GM23338 (cell line): ENCODE measurements around the gene TPSB2. TPM values are rescaled to one million over a fixed set of nuclear protein-coding genes. Genes with fewer than 3 reads are reported as not detected.

Experiments
- ATAC-seq: fragments of 200-7000 bp; cut with Tn5 transposase; 3 replicates; pipeline ENCODE4 v1.9.1; 2020
- DNase-seq: peaks from one replicate; pipeline ENCODE4 v3.0.0-alpha.2; 2015; ENCODE audit warnings: low spot score
- H2AFZ ChIP-seq: fragments of 200-600 bp; sonication (generic); 2 replicates; pipeline ENCODE4 v1.8.0; 2016; ENCODE audit warnings: antibody characterized with exemption, mild to moderate bottlenecking, moderate library complexity
- H3F3A ChIP-seq: fragments of 200-600 bp; sonication (generic); replicated peaks from 2 replicates; pipeline ENCODE4 v1.8.0; 2017; ENCODE audit warnings: antibody characterized with exemption, mixed run types, low read depth
- H3K27ac ChIP-seq: fragments of 200-600 bp; sonication (generic); 2 replicates; pipeline ENCODE4 v1.6.1; 2016; ENCODE audit warnings: low read depth
- H3K27me3 ChIP-seq: fragments of 200-600 bp; sonication (generic); 2 replicates; pipeline ENCODE4 v1.8.0; 2016; ENCODE audit warnings: mild to moderate bottlenecking, mixed run types, moderate library complexity; ENCODE audit not compliant: insufficient read depth
- H3K36me3 ChIP-seq: fragments of 200-600 bp; sonication (generic); 2 replicates; pipeline ENCODE4 v1.8.0; 2016; ENCODE audit warnings: mild to moderate bottlenecking; ENCODE audit not compliant: insufficient read depth
- H3K4me1 ChIP-seq: fragments of 200-600 bp; sonication (generic); 2 replicates; pipeline ENCODE4 v1.8.0; 2016; ENCODE audit warnings: mild to moderate bottlenecking, moderate library complexity; ENCODE audit not compliant: insufficient read depth
- H3K4me2 ChIP-seq: fragments of 200-600 bp; sonication (generic); 2 replicates; pipeline ENCODE4 v1.7.1; 2017; ENCODE audit warnings: mixed run types
- H3K4me3 ChIP-seq: fragments of 200-600 bp; sonication (generic); 2 replicates; pipeline ENCODE4 v1.6.1; 2016; ENCODE audit warnings: mixed run types
- H3K79me2 ChIP-seq: fragments of 200-600 bp; sonication (generic); replicated peaks from 2 replicates; pipeline ENCODE4 v1.8.0; 2017; ENCODE audit warnings: mild to moderate bottlenecking; ENCODE audit not compliant: insufficient read depth
- H3K9me2 ChIP-seq: fragments of 200-600 bp; sonication (generic); 2 replicates; pipeline ENCODE4 v1.8.0; 2017; ENCODE audit not compliant: insufficient read depth
- H4K20me1 ChIP-seq: fragments of 200-600 bp; sonication (generic); replicated peaks from 2 replicates; pipeline ENCODE4 v1.8.0; 2017; ENCODE audit warnings: mild to moderate bottlenecking; ENCODE audit not compliant: insufficient read depth
- H3K27ac Mint-ChIP-seq: 2 replicates; pipeline ENCODE4 v1.8.0; 2020; ENCODE audit warnings: inconsistent platforms, mild to moderate bottlenecking, moderate library complexity, mixed read lengths
- H3K27me3 Mint-ChIP-seq: 3 replicates; pipeline ENCODE4 v1.8.0; 2022; ENCODE audit warnings: low read depth, mild to moderate bottlenecking, moderate library complexity, mixed read lengths, inconsistent platforms; ENCODE audit not compliant: insufficient read depth, poor library complexity
- H3K36me3 Mint-ChIP-seq: 3 replicates; pipeline ENCODE4 v1.8.0; 2021; ENCODE audit warnings: low read depth, mild to moderate bottlenecking, inconsistent platforms, moderate library complexity, mixed read lengths
- H3K4me1 Mint-ChIP-seq: 3 replicates; pipeline ENCODE4 v1.8.0; 2020; ENCODE audit warnings: mild to moderate bottlenecking, inconsistent platforms, mixed read lengths
- H3K4me3 Mint-ChIP-seq: 3 replicates; pipeline ENCODE4 v1.8.0; 2021; ENCODE audit warnings: moderate library complexity, mild to moderate bottlenecking, inconsistent platforms, mixed read lengths
- H3K9me3 Mint-ChIP-seq: 3 replicates; pipeline ENCODE4 v1.8.0; 2020; ENCODE audit warnings: moderate library complexity, mild to moderate bottlenecking, inconsistent platforms, mixed read lengths
- ETS1 ChIP-seq: IDR thresholded peaks from 2 replicates; pipeline ENCODE4 v1.6.1; 2016; ENCODE audit warnings: antibody characterized with exemption
- EZH2 ChIP-seq: fragments of 200-600 bp; sonication (generic); IDR thresholded peaks from one replicate; pipeline ENCODE4 v1.8.0; 2017; ENCODE audit warnings: antibody characterized with exemption, mild to moderate bottlenecking, low read depth; ENCODE audit not compliant: unreplicated experiment
- ZNF462 ChIP-seq: fragments of 250-450 bp; sonication (Bioruptor Pico); IDR thresholded peaks from 2 replicates; pipeline ENCODE4 v1.5.0; 2020; ENCODE audit warnings: mild to moderate bottlenecking, moderate library complexity
- polyA plus RNA-seq: library from polyadenylated mRNA; unstranded; fragments of >200 nt; fragmentation: Nextera tagmentation; extraction: Ambion mirVana; gene quantifications from 2 replicates; pipeline ENCODE4 v1.2.1, GENCODE V29; 2016
- total RNA-seq: library from RNA; depleted of rRNA; stranded (reverse); fragments of >200 nt; shearing (Covaris generic); gene quantifications from 2 replicates; pipeline ENCODE4 v1.2.3, GENCODE V29; 2014

TPSB2 gene
- total and polyA plus RNA-seq, 2 experiments from 2014 or later: 0.23 TPM; not detected in 1

DNA sequence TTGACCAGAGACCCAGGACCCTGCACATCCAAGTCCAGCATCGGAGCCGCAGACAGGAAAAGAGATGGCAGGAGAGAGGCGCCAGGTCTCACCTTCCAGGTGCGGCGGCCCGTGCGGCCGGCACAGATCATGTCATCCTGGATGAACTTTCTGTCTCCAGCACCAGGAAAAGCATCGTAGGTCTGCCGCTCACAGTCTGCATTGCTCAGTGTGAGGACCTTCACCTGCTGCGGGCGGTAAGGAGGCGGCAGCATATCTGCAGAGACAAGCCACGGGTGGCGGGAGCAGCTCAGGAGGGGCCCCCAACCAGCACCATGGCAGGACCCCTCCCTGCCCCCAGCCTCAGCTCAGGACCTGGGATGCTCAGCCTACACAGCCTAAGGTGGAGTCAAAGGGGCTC is 43.8 kb upstream of the TPSB2 start (continued):
- TF ChIP-seq ZNF462 (CRISPR knock-in tag): no peak
- no peak for TF ChIP-seq EZH2

- peaks cover 13% of the 10 kb centered on the region for H3K27me3 Mint-ChIP-seq
- Histone ChIP-seq H3K79me2 (no peaks in the 10 kb centered on the region), H3K4me3 (no peak overlapping the region), H3K36me3 (no peaks in the 10 kb centered on the region), H3K4me2 (no peak overlapping the region), H3K4me1 (no peaks in the 10 kb centered on the region; the same call in 1 of the 2 replicates), H2AFZ (no peak overlapping the region), H3F3A (no peaks in the 10 kb centered on the region), H3K27me3 (no peaks in the 10 kb centered on the region), H4K20me1 (no peaks in the 10 kb centered on the region), H3K9me2 (no peaks in the 10 kb centered on the region), H3K27ac (no peak overlapping the region)
- no peak for DNase-seq
- no peaks in the 10 kb centered on the region; the same call in 1 of the 3 replicates for H3K9me3 Mint-ChIP-seq
- no peak overlapping the region for H3K27ac Mint-ChIP-seq
- no peak for ATAC-seq
- H3K4me3 Mint-ChIP-seq: no peak overlapping the region; the same call in 2 of the 3 replicates
- peaks cover 3% of the 10 kb centered on the region; the same call in 2 of the 3 replicates for H3K4me1 Mint-ChIP-seq
- H3K36me3 Mint-ChIP-seq: peaks cover 5% of the 10 kb centered on the region; the same call in 1 of the 3 replicates
- TF ChIP-seq ETS1 (no peak), ZNF462 (CRISPR knock-in tag) (no peak)
Measured at GRCh38 chr16:1272453-1273198, 42.6 kb upstream of the TPSB2 start.
